ENCODE measurements around the gene COG6. TPM values are rescaled to one million over a fixed set of nuclear protein-coding genes. Genes with fewer than 3 reads are reported as not detected.

COG6 gene
- total and polyA plus RNA-seq, 2 of the 13 experiments (the other 11 are each of a cell fraction or from before 2014, with no cell fraction given) = 23.5 to 26.1 TPM

DNA sequence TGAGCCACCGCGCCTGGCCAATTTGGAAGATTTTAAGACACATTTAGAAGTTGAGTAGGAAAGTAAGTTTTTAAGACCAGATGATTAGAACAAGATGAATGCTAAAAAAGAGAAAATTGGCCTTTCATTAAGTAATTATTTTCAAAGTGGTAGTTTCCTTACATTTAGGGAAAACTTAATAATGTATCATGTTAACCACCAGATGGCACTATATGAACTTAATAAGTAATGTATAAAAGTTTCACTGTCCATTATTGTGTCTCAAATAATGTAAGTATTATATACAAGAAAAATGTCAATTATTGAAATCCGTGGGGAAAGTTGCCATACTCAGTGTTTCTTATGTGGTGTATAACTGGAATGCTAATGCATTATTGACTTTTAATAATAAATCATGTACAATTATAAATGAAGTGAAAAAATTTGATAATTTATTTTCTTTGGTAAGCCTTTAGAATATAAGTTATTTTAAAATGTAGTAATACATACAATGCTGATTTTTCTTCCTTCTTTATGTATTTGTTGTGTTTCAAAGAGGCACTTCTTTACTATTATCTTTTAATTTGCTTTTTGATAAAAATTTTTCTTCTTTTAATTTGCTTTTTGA lies 29.2 kb downstream of the COG6 start:
- FAIRE-seq (no peak), ATAC-seq (peak; percentile 44; the same call in 1 of the 3 replicates), DNase-seq (ENCODE audit: low spot score) (peak; percentile 31)
- in situ Hi-C loops (cut with HindIII; ENCODE audit: extremely low pct_ligation_motif_present, low pct_unique_long_range_greater_than_20kb) = no loop called here
- CTCF ChIA-PET (ENCODE audit: low intra/inter-chr PET ratio, low total read pairs) = interaction anchor here (1.4 to 1.8 kb wide), 2 partner anchors 998 to 1092 kb away, joined by 7 to 13 read pairs; no protein-coding TSS in a partner anchor
- Histone ChIP-seq H3K27ac (ENCODE audit: extremely low read length, insufficient read depth, low read length) (no peak overlapping the region), H3K36me3 (replicated peaks in 1 of 2; ENCODE audit: control insufficient read depth in 1 of 2, insufficient read depth in 2 of 2, low read length in 2 of 2) (peaks cover 3 to 27% of the 10 kb centered on the region in 2 experiments; a peak in 4 of 5 replicates), H3K4me1 (ENCODE audit: insufficient read depth, low read length) (no peaks in the 10 kb centered on the region), H3K4me2 (ENCODE audit: low read depth, low read length) (no peak overlapping the region), H3K79me2 (ENCODE audit: insufficient read depth, low read length) (no peaks in the 10 kb centered on the region), H2AFZ (ENCODE audit: low read length) (no peak overlapping the region), H4K20me1 (ENCODE audit: insufficient read depth, low read length) (no peaks in the 10 kb centered on the region), H3K9me3 (ENCODE audit: low read length) (no peaks in the 10 kb centered on the region), H3K27me3 (ENCODE audit: control insufficient read depth in 1 of 2, insufficient read depth in 2 of 2, low read length in 2 of 2) (no peaks in the 10 kb centered on the region), H3K9ac (ENCODE audit: insufficient read depth, low read depth, low read length) (no peak overlapping the region), H3K4me3 (replicated peaks in 1 of 3; ENCODE audit: insufficient read depth in 1 of 3, low read depth in 2 of 3, low read length in 3 of 3) (no peak overlapping the region)
- POLR2A ChIA-PET = no interaction called here
- WGBS (ENCODE audit: low lambda C conversion rate) = 72% methylated on average over 3 of the region's 3 CpGs
- BruUV-seq (replicated peaks) = no TSS peak
- TF ChIP-seq CTCF (CRISPR knock-in tag; IDR thresholded peaks at IDR 0.05) (peak; percentile 33), CENPBD1 (CRISPR knock-in tag; IDR thresholded peaks at IDR 0.05; ENCODE audit: borderline replicate concordance, low read depth) (no peak), ARID3A (IDR thresholded peaks at IDR 0.05; ENCODE audit: low read depth, low read length) (peak; percentile 49; the same call in 1 of the 2 replicates), NCOR1 (IDR thresholded peaks at IDR 0.05; ENCODE audit: borderline replicate concordance, low read length) (peak; percentile 64; the same call in 1 of the 2 replicates), IRX3 (CRISPR knock-in tag; IDR thresholded peaks at IDR 0.05; ENCODE audit: borderline replicate concordance, low read depth) (no peak), SRSF4 (IDR thresholded peaks at IDR 0.05; ENCODE audit: low read depth, low read length, poor library complexity, severe bottlenecking) (no peak), STAG1 (CRISPR knock-in tag; IDR thresholded peaks at IDR 0.05) (peak; percentile 48)
- TF ChIP-seq, protein P1, sequence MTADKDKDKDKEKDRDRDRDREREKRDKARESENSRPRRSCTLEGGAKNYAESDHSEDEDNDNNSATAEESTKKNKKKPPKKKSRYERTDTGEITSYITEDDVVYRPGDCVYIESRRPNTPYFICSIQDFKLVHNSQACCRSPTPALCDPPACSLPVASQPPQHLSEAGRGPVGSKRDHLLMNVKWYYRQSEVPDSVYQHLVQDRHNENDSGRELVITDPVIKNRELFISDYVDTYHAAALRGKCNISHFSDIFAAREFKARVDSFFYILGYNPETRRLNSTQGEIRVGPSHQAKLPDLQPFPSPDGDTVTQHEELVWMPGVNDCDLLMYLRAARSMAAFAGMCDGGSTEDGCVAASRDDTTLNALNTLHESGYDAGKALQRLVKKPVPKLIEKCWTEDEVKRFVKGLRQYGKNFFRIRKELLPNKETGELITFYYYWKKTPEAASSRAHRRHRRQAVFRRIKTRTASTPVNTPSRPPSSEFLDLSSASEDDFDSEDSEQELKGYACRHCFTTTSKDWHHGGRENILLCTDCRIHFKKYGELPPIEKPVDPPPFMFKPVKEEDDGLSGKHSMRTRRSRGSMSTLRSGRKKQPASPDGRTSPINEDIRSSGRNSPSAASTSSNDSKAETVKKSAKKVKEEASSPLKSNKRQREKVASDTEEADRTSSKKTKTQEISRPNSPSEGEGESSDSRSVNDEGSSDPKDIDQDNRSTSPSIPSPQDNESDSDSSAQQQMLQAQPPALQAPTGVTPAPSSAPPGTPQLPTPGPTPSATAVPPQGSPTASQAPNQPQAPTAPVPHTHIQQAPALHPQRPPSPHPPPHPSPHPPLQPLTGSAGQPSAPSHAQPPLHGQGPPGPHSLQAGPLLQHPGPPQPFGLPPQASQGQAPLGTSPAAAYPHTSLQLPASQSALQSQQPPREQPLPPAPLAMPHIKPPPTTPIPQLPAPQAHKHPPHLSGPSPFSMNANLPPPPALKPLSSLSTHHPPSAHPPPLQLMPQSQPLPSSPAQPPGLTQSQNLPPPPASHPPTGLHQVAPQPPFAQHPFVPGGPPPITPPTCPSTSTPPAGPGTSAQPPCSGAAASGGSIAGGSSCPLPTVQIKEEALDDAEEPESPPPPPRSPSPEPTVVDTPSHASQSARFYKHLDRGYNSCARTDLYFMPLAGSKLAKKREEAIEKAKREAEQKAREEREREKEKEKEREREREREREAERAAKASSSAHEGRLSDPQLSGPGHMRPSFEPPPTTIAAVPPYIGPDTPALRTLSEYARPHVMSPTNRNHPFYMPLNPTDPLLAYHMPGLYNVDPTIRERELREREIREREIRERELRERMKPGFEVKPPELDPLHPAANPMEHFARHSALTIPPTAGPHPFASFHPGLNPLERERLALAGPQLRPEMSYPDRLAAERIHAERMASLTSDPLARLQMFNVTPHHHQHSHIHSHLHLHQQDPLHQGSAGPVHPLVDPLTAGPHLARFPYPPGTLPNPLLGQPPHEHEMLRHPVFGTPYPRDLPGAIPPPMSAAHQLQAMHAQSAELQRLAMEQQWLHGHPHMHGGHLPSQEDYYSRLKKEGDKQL (CRISPR knock-in tag; IDR thresholded peaks at IDR 0.05; ENCODE audit: low read depth) = no peak
- intact Hi-C loops (cut with micrococcal nuclease; ENCODE audit: unreplicated experiment) = loop anchor here (1.0 to 10.0 kb wide), 3 partner anchors 260 to 1092 kb away; no protein-coding TSS in a partner anchor

Measured in HepG2 (cell line).